KMS-11 (cell line): Measurements from ENCODE around the gene CTSG.

Source experiments
- H2AFZ ChIP-seq: fragments of 200-600 bp; sonication (generic); 2 replicates; pipeline ENCODE4 v1.6.1; 2016; ENCODE audit warnings: antibody characterized with exemption, mixed run types, low read depth
- H3K27ac ChIP-seq: fragments of 200-600 bp; sonication (generic); 2 replicates; pipeline ENCODE4 v1.6.1; 2016; ENCODE audit warnings: mild to moderate bottlenecking, mixed run types
- H3K27me3 ChIP-seq: fragments of 200-600 bp; sonication (generic); 2 replicates; pipeline ENCODE4 v1.6.1; 2017; ENCODE audit warnings: mild to moderate bottlenecking, low read depth, mixed run types, moderate library complexity; ENCODE audit not compliant: insufficient read depth
- H3K36me3 ChIP-seq: fragments of 200-600 bp; sonication (generic); 2 replicates; pipeline ENCODE4 v1.6.1; 2017; ENCODE audit warnings: mild to moderate bottlenecking, mixed run types; ENCODE audit not compliant: insufficient read depth
- H3K4me1 ChIP-seq: fragments of 200-600 bp; sonication (generic); 2 replicates; pipeline ENCODE4 v1.6.1; 2016; ENCODE audit warnings: mild to moderate bottlenecking, low read depth, mixed run types; ENCODE audit not compliant: poor library complexity, severe bottlenecking
- H3K4me2 ChIP-seq: fragments of 200-600 bp; sonication (generic); 2 replicates; pipeline ENCODE4 v1.7.0; 2016; ENCODE audit warnings: mild to moderate bottlenecking, mixed run types
- H3K4me3 ChIP-seq: fragments of 200-600 bp; sonication (generic); IDR thresholded peaks from 2 replicates; pipeline ENCODE4 v1.6.1; 2017; ENCODE audit warnings: low read depth, low read length, mixed read lengths; ENCODE audit not compliant: insufficient read depth
- H3K79me2 ChIP-seq: fragments of 200-600 bp; sonication (generic); 2 replicates; pipeline ENCODE4 v1.6.1; 2016; ENCODE audit warnings: low read depth, mixed run types; ENCODE audit not compliant: insufficient read depth
- H3K9ac ChIP-seq: fragments of 200-600 bp; sonication (generic); 2 replicates; pipeline ENCODE4 v1.6.1; 2016; ENCODE audit warnings: mild to moderate bottlenecking, mixed run types
- H4K20me1 ChIP-seq: fragments of 200-600 bp; sonication (generic); 2 replicates; pipeline ENCODE4 v1.6.1; 2016; ENCODE audit warnings: mild to moderate bottlenecking, mixed run types; ENCODE audit not compliant: insufficient read depth
- TF ChIP-seq, protein P1 (sequence below): fragments of 200-600 bp; sonication (generic); conservative IDR thresholded peaks from 2 replicates; pipeline ENCODE4 v1.6.1; 2017; ENCODE audit warnings: low read depth, mild to moderate bottlenecking, antibody characterized with exemption, low read length, moderate library complexity, mixed read lengths

Gene CTSG

DNA sequence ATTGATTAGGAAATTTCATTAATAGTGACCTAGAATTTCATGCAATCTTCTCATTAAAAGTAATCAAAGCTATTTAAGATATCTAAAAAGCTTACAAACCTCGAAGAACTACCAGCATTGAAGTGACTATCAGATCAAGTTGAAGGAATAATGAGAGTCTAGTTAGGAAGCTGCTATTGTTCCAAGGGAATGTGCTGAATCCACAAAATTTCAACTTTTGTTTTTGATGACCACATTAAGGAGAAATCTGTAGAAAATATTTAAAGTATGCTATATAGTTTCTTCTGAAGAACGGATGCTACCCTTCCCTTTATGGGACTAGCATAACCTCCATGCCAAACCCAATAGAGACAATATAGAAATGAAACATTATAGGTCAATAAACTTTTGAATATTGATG, 2.5 kb upstream of the CTSG start:
- no peak overlapping the region for H2AFZ ChIP-seq
- H3K27me3 ChIP-seq = no peaks in the 10 kb centered on the region
- no peak overlapping the region for H3K4me2 ChIP-seq
- H3K4me1 ChIP-seq = no peaks in the 10 kb centered on the region
- H3K27ac ChIP-seq = no peak overlapping the region
- no peak overlapping the region for H3K4me3 ChIP-seq
- TF ChIP-seq, protein P1, sequence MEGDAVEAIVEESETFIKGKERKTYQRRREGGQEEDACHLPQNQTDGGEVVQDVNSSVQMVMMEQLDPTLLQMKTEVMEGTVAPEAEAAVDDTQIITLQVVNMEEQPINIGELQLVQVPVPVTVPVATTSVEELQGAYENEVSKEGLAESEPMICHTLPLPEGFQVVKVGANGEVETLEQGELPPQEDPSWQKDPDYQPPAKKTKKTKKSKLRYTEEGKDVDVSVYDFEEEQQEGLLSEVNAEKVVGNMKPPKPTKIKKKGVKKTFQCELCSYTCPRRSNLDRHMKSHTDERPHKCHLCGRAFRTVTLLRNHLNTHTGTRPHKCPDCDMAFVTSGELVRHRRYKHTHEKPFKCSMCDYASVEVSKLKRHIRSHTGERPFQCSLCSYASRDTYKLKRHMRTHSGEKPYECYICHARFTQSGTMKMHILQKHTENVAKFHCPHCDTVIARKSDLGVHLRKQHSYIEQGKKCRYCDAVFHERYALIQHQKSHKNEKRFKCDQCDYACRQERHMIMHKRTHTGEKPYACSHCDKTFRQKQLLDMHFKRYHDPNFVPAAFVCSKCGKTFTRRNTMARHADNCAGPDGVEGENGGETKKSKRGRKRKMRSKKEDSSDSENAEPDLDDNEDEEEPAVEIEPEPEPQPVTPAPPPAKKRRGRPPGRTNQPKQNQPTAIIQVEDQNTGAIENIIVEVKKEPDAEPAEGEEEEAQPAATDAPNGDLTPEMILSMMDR = no peak
- no peak overlapping the region for H3K9ac ChIP-seq
- no peaks in the 10 kb centered on the region for H3K79me2 ChIP-seq
- H3K36me3 ChIP-seq = no peaks in the 10 kb centered on the region
- no peaks in the 10 kb centered on the region for H4K20me1 ChIP-seq

GRCh38 chr14:24576771-24577170, 721 bp upstream of the CTSG start:
- H3K4me1 ChIP-seq = no peaks in the 10 kb centered on the region
- no peak overlapping the region for H3K27ac ChIP-seq
- no peaks in the 10 kb centered on the region for H3K79me2 ChIP-seq
- no peaks in the 10 kb centered on the region for H3K36me3 ChIP-seq
- H3K27me3 ChIP-seq = no peaks in the 10 kb centered on the region
- H3K4me3 ChIP-seq = no peak overlapping the region
- no peaks in the 10 kb centered on the region for H4K20me1 ChIP-seq
- no peak overlapping the region for H3K9ac ChIP-seq
- H3K4me2 ChIP-seq = no peak overlapping the region
- TF ChIP-seq, protein P1 = no peak
- no peak overlapping the region for H2AFZ ChIP-seq

DNA sequence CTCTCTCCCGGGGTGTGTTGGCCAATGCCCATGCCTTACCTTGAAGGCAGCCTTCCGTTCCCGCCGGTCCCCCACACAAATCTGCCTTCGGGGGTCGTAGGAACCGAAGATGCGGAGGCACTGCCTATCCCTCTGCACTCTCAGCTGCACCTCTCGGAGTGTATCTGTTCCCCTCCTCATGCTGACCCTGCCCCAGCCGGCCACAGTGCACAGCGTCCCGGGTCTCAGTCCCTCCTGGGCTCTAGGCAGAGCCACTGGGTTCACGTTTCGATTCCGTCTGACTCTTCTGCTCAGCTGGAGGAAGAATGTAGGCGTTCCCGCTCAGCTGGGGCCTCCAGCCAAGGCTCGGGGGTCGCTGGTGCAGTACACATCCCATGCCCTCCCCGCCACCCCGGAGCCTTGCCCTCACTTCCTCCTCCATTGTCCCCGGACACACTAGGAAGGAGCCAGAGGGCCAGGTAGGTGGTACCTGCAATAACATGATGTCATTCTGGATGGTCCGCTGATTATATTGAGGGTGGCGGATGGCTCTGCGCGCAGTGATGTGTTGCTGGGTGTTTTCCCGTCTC, 1.8 kb downstream of the CTSG start:
- TF ChIP-seq, protein P1 = no peak
- Histone ChIP-seq H2AFZ (no peak overlapping the region), H3K27me3 (no peaks in the 10 kb centered on the region), H3K4me1 (no peaks in the 10 kb centered on the region), H3K27ac (no peak overlapping the region), H3K9ac (no peak overlapping the region), H3K4me3 (no peak overlapping the region), H3K4me2 (no peak overlapping the region), H3K36me3 (no peaks in the 10 kb centered on the region), H4K20me1 (no peaks in the 10 kb centered on the region), H3K79me2 (no peaks in the 10 kb centered on the region)

- Histone ChIP-seq H3K36me3 (no peaks in the 10 kb centered on the region), H2AFZ (no peak overlapping the region), H3K4me1 (no peaks in the 10 kb centered on the region), H3K79me2 (no peaks in the 10 kb centered on the region), H3K4me3 (no peak overlapping the region), H3K9ac (no peak overlapping the region), H3K27ac (no peak overlapping the region), H3K27me3 (no peaks in the 10 kb centered on the region), H4K20me1 (no peaks in the 10 kb centered on the region), H3K4me2 (no peak overlapping the region)
- TF ChIP-seq, protein P1 = no peak
Measured at GRCh38 chr14:24566318-24566717, 9.7 kb downstream of the CTSG start.

GRCh38 chr14:24565766-24566165, 10.3 kb downstream of the CTSG start:
- Histone ChIP-seq H3K4me2 (no peak overlapping the region), H3K27ac (no peak overlapping the region), H3K36me3 (no peaks in the 10 kb centered on the region), H3K9ac (no peak overlapping the region), H3K27me3 (no peaks in the 10 kb centered on the region), H4K20me1 (no peaks in the 10 kb centered on the region), H2AFZ (no peak overlapping the region), H3K79me2 (no peaks in the 10 kb centered on the region), H3K4me3 (no peak overlapping the region), H3K4me1 (no peaks in the 10 kb centered on the region)
- TF ChIP-seq, protein P1 = no peak
